Stromal cell of bone marrow (primary cell): ENCODE results near the gene AMOTL1.

ENCODE experiments used
- DNase-seq: peaks from one replicate; pipeline ENCODE4 v3.0.0-alpha.2; 2012; ENCODE audit warnings: low read depth

The AMOTL1 gene

DNA sequence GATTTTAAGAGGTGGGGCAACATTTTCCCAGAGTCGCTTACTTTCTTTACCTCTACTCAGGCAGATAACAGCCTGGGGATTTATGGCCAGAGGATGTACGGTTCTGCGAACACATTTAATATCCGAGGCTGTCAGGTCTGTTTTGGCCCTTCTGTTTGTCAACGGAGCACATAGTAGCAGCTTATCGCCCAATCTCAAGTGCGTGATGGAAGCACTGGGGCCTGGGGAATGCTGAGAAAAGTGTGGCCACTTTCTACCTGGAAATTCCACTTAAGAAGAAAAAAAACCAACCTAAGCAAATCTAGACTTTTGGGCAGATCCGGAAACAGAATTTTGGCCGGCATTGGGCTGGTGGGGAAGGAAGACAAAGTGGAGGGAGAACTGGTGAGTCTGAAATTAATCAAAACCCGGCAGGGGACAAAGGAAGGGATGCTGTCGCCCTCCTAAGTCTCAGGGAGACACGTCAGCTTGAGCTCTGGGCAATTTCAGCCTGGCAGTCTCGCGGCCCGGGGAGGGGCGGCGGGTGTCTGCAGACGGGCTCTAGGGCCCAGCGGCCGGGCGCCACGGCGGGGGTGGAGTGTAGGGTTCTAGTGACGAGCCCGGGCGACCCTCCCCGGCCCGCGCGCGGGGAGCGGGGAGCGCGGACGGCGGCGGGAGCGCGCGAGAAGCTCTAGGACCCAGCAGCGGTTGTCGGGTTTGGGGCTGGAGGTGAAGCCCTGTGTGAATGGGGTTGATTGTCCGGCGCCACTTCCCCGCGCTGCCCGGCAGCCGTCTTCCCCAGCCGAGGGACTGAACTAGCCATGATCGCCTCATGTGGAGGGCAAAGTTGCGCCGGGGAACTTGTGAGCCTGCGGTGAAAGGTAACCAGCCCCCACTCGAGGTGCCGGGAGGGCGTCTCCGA is at the start of gene AMOTL1:
AMOTL1 (plus strand) TSS at position 656 of the 901 bp plus-strand sequence; CDS start at position 812, 156 bp downstream.
- peak; percentile 76 for DNase-seq

GRCh38 chr11:94719876-94720275 is 48.3 kb upstream of the AMOTL1 start:
- DNase-seq: no peak

GRCh38 chr11:94721565-94722292 is 46.4 kb upstream of the AMOTL1 start:
- no peak for DNase-seq

DNA sequence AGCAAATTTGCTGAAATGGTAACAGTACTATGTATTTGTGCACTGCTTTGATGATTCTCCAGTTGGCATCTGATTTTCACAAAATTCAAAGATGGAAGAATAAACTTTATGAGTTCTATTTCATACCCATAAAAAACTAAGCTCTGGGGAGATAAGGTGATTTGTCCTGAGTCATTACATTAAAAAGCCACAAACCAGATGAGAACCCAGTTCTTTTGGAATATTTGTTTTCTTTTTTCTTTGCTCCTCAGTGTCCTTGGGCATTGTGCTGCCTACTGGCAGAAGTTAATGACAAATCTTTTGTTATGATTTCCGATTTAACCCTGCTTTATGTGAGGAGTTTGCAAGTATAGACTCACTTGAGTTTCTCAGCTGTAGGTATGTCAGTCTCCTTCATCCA is 45.4 kb upstream of the AMOTL1 start:
- DNase-seq: no peak

- no peak for DNase-seq
Observed at GRCh38 chr11:94725097-94725496, 43.1 kb upstream of the AMOTL1 start.

- no peak for DNase-seq
Observed at GRCh38 chr11:94727819-94728218, 40.3 kb upstream of the AMOTL1 start.

DNA sequence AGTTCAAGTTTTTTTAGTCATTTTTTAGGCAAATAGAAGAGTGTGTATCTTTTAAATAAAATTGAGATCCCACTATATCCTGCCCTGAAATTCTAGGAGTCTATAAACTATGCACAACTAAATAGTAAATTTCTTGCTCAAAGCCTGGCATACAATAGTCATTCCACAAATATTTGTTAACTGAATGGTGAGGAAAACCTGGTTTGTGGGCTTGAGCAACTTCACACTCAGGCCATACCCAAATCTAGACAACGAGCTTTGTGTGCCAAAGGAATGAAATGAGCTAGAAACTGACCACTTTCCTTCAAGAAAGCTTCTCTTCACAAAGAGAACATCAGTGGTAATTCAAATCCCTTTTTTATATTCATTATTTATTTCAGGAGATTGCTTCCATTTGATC is 39.6 kb upstream of the AMOTL1 start:
- no peak for DNase-seq

DNA sequence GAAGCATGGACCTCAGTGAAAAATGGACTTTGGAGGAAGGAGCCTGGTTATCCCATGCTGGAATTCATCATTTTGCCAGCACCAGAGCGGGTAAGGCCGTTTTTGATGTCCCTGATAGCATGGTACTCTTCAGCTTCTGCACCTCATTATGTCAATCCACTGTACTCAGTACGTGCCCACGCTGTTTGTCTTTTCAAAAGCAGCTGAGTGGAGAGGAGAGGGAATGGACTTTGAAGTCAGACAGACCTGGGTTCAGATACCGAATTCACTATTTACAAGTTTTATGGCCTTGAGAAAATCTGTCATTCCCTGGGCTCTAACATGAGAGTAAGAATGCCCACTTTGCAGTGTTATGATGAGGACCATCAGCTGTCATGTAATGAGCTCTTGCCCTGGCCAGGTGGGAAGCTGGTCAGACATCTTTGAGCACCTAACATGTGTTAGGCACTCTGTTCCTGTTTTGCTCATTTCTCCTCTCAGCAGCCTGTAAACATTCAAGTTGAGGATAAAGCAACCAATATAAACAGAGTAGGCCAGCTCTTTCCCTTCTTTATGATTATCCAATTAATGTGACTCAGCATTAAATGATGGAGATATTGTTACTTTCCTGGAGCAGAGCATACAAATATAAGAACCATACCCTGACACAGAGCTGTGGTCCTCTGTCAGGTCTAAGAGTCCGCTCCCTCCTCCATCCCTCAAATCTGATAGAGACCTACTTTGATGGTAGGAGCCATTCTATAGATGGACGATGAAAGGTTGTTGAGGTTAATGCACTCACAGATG is 39.0 kb upstream of the AMOTL1 start:
- DNase-seq: no peak

- no peak for DNase-seq
Observed at GRCh38 chr11:94730153-94730552, 38.0 kb upstream of the AMOTL1 start.

GRCh38 chr11:94731880-94732601 is 36.1 kb upstream of the AMOTL1 start:
- no peak for DNase-seq

- no peak for DNase-seq
Observed at GRCh38 chr11:94732617-94733281, 35.4 kb upstream of the AMOTL1 start.

- DNase-seq: no peak
Observed at GRCh38 chr11:94734563-94735275, 33.4 kb upstream of the AMOTL1 start.

GRCh38 chr11:94735907-94736306 is 32.2 kb upstream of the AMOTL1 start:
- no peak for DNase-seq

DNA sequence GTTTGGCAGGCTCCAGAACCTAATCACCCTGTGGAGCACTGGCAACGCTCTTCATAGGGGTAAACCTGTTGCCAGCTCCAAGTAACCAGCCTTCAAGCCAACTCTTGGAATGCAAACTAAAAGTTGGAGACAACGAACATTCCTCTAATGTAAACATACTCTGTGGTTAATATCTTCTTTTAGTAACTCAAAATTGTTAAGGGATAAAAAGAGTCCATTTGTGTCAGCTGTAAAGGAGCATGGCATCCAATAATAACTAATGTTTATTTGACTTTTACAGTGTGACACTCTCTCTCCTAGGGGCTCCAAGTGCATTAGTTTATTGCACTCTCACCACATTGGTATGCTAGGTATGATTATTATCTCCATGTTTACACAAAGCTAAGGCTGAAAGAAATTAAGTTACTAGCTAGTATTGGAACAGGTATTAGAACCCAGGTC is 31.0 kb upstream of the AMOTL1 start:
- DNase-seq: no peak

GRCh38 chr11:94738746-94739145 is 29.4 kb upstream of the AMOTL1 start:
- no peak for DNase-seq

GRCh38 chr11:94739331-94739730 is 28.8 kb upstream of the AMOTL1 start:
- no peak for DNase-seq

- no peak for DNase-seq
Observed at GRCh38 chr11:94740083-94741021, 27.8 kb upstream of the AMOTL1 start.

DNA sequence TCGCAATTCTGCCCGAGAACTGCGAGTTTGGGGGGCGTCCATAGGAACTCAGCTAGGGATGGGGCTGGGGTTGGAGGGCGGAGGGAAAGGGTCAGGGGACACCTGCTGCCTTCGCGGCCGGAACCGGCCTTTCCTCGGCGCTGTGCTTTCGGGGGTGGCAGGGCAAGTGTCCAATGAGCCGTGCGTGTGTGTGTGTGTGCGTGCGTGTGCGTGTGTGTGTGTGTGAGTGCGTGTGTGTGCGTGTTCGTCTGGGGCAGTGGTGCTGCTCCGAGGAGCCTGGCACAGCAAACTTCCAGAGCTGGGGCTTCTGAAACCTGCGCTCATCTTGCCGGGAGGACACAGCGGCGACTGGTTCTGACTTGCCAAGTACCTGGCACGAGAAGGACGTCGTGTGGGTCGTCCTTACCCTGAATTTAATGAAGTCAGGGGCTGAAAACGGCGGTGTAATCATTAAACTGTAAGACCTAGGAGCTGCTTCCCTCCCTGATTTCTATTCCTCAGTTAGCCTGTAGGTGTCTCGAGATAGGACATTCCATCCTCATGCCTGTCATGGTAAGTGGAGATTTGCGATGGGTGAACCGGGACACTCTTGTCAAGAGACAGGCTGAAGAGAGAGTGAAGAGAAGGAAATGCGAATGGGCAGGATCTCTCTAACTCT is 27.0 kb upstream of the AMOTL1 start:
- no peak for DNase-seq

DNA sequence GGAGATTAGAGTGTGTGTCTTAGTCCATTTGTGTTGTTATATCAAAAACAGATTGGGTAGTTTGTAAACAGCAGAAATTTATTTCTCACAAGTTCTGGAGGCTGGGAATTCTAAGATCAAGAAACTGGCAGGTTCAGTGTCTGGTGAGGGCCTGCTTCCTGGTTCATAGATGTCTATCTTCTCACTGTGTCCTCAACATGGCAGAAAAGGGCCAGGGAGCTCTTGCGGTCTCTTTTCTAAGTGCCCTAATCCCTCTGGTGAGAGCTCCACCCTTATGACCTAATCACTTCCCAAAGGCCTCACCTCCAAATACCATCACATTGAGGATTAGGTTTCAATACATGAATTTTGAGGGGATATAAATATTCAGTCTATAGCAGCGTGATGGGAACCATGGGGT is 25.5 kb upstream of the AMOTL1 start:
- no peak for DNase-seq
